Measurements from ENCODE around the gene KBTBD12.

KBTBD12 gene

DNA sequence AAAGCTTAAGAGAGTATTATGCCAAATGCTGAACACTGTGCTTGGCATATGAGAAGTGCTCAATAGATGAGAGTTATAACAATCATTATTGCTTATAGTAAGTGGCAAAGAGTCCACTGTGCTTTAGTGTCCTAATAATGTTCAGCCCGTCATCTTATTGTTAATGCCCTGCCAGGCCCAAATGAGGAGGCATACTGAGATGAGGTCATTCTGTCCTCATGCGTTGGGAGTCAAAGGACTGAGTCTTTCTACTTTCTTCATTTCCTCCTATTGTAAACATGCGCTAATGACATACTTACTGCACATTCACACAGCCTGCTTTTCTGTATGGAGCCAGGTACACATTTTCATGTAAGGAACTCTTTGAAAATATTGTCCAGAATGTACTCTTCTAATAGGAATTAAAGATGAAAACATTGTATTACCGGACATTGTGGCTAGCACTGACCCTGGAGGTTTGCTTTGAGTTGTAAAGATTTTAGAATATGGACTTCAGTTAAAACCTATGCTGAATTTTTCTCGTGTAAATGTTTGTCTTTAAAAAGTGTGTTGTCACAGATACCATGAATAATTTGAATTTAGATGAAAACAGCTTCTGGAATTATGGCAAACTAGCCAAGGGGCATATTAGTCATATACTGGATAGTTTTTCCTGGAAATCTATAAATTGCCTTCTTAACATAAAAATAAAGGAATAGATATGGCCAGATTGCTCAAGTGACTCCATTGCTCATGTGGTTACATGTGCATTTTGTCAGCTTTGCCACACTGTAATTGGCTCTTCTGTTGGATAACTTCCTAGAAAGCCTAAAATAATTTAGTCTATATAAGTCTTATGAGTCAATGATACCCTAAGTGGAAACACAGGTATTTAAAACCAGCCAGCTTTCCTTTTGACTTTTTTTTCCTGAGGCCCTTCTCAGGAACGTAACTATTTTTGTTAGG is 38.3 kb downstream of the KBTBD12 start:
- DNase-seq, result no peak

- DNase-seq, result no peak
Observed at GRCh38 chr3:127954640-127955039, 39.6 kb downstream of the KBTBD12 start.

- DNase-seq, result no peak
Observed at GRCh38 chr3:127955728-127956127, 40.7 kb downstream of the KBTBD12 start.

DNA sequence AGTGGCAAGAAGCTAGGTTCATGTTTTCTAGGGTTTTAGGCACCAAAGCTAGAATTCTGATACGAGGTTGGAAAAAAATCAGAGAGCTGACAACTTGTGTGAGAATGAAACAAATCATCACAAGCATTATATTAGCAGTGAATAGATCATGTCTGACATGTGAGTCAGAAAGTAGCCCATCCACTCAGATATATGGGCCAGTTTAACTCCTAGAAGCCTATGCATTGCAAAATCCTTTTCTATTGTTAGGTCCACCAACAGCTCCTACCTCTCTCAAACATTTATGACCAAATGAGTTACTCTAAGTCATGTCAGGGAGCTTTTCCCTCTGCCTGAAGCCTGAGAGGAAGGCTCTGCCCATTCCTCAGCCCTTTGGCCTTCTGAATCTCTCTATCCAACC is 44.0 kb downstream of the KBTBD12 start:
- DNase-seq, result no peak

DNA sequence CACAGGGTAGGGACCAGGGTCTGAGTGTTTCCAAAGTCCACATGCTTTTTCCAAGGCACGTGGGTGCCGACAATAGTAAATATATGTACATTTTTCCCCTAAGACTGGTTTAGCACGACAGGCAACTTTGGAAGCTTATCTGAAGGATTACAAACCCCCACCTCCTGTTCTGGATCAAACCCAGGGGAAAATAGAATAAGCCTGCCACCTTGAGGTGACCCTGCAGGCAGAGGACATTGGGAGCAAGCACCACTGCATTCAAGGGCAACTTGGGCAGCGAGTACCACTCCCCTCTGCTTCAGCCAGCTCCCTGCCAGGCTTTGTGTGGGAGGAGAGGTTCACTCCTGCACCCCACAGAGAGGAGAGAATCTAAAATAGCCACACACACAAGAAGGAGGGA is 44.8 kb downstream of the KBTBD12 start:
- DNase-seq, result no peak

- DNase-seq, result no peak
Observed at GRCh38 chr3:127960421-127960965, 45.5 kb downstream of the KBTBD12 start.

DNA sequence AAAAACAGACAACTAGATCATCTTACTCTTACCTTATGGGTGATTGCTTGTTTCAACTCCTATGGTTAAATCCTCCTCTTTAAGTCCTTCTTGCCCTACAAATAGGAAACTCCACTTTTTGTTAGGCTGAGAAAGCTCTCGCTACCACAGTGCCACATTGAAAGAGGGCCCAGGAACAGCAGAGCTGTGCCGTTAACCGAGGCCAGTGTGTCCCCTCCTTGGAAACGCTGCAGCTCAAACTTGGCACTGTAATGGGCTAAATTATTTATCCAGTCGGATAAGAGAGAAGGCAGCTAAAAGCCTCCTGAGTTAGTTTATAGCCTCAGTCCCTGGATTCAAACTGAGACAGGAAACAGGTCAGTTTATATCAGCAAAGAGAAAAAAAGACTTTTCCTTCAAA is 46.1 kb downstream of the KBTBD12 start:
- DNase-seq, result no peak

- DNase-seq, result no peak
Observed at GRCh38 chr3:127961963-127962362, 46.9 kb downstream of the KBTBD12 start.

DNA sequence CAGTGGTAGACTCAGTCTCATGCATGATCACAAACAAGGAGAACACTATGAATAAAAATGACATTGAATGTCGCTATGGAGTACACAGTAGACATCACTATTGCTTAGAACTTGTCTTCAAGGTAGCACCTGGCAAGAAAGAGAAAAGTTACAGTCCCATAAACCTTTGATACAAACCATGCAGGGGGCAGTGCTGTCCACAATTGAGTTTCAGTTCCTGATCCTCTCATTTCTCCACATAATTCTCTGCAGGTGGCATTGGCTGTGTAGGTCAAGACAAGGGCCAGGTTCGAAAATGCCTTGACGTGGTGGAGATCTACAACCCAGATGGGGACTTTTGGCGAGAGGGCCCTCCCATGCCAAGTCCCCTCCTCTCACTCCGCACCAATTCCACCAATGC is 47.9 kb downstream of the KBTBD12 start:
- DNase-seq, result no peak

DNA sequence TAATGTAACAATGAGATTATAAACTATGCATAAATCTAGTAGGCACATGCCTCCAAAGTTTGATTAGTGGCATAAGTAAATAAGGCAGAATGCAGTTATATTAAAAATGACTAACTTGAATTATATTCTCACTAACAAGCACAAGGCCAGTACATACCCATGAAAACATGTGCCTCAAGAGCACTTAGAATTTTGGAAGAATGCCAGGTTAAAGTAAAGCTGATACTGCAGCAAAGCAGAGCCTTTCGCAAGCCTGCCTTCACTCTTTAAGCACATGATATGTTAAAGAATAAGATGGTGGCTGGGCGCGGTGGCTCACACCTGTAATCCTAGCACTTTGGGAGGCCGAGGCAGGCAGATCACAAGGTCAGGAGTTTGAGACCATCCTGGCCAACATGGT is 49.0 kb downstream of the KBTBD12 start:
- DNase-seq, result no peak

DNA sequence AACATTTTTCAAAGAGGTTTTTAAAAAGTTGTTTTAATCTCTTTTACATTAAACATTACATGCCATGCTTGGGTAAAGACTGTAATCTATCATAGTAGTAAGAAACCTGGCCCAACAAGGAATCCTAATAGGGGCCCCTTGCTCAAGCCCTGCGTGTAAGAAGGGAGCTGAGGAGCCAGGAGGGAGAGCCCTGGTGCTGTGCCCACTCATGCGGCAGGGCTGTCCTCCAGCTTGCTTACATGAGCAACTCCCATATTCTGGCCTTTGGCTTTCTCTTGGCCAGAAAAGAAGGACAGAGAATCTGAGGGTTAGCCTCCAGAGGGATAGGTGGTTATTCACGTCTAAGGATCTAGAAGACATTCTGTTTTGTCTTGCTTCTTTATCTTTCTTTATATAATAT is 49.8 kb downstream of the KBTBD12 start:
- no peak for DNase-seq

DNA sequence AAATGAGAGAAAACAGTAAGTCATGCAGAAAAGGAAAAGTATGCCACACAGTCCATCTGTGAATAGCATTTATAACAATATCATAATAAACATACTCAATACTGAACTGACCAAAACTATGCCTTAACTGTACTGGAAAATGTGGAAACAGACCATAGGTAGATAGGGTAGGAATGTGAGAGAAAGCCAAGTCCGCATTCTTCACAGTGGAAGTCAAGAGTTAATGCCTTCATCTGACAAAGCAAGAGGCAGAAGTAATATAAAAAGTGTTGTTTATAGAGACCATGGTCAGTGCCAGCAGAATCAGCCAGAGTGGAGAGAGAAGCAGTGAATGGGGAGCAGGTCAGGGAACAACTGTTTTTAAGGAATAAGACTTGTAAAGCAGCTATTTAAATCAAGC is 52.3 kb downstream of the KBTBD12 start:
- DNase-seq, result no peak

DNA sequence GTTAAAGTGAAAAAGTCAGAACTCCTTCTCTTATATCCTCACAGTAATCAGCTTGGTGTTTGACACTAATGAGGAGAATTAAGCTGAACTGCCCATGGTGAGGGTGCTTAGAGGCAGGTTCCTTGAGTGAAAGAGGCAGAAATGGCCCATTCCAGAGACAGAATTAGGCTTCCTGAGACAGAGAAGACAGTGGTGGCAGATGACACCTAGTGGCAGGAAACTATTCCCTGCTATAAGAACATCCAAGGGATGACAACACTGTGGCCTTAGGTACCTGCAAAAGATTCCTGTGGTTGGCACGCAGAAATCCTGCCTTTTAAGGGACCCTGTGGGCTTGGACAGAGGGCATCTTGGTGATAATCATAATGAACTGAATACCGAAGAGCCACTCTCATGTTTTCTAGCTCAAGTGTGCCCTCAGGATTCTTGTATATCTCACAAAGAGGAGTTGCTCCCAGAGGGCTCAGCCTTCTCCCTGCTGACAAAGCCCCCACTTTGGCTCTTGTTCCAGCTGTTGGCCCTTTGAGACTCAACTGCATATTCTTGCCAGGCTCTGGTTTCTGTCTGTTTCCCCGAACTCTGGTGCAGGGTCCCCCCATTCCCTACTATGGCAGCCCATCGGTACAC is 56.0 kb downstream of the KBTBD12 start:
- DNase-seq, result peak in 2 of 6 experiments; percentile 13 to 21

DNA sequence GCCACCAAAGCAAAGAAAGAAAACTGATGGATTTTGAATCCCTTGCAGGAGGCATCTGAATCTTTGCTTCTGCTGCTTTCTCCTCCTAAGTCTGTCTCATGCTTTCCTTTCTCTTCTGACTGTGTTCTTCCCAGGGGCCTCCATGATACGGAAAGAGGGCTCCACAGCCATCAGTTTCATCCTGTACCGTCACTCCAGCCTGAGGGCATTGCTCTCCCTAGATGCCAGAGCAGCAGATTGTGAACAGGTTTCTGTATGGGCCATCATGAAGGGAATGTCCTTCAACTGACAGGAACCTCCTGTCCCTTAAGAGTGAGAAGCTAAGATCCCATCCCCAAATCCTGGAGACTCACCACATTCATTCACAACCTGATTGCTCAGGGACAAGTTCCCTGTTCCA is 59.2 kb downstream of the KBTBD12 start:
- no peak for DNase-seq

DNA sequence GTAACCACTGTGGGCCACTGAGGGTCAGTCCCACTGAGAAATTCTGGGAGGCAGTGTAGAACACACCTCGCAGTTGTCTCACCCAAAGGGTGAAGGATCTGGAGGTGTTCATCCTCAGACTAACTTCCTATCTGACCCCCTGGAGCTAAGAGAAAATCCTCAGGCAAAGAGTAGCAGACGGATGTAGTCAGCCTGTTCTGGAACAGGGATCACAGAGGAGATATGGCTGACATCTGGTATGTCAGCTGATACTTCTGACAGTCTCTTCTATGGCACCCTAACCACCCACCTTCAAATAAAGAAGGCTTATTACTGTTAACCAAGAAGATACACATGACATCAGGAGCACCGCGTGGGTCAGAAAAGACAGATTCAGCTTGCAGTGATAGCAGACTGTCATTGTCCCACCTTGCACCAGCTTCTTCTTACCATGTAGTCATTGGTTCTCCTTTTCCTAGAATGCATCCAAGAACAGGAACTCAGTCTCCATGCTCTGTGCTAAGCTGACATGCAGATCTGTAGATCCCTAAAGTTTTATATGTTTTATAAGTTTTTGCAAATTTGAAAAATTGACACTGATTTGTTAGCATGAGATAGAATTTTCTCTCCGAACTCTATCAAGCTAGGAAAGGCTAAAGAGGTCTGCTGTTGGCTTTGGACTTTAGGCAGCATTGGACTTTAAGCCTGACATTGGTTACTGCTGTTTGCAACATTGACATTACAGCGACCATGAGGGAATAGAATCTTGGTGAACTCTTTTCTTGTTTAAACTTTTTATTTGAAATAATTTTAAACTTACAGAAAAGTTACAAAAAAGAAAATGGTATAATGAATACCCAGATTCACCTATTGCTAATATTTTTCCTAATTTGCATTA is 60.4 kb downstream of the KBTBD12 start:
- DNase-seq, result no peak

DNA sequence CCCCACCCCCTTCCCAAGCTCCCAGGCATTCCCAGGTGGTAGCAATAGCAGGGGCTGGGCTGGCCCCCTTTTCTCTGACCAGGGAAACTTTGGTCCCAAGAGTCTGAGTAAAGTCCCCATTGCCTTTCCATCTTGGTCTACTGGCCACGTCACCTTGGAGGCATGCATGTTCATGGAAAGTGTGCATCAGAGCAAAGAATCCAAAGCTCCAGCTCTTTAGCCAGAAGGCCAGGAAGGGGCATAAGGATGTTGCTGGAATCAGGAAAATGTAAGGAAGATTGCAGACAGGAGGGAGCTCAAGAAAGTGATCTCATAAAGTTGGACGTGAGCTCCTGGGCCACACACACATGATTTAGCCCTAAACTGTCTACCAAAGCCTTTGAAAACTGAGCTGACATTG is 63.6 kb downstream of the KBTBD12 start:
- no peak for DNase-seq

DNA sequence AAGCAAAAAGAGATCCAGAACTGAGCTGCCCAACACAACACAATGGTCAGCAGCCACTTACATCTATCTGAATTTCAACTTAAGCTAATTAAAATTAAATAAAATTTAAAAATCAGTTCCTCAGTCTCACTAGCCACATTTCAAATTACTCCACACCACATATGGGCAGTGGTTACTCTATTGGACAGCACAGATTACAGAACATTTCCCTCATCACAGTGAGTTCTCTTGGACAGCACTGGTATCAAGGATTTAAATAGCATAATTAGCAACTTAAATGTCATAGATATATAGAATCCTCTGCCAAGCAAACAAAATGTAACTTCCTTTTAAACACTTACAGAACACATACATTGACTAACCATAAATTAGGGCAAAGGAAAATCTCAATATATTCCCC is 64.4 kb downstream of the KBTBD12 start:
- no peak for DNase-seq

GRCh38 chr3:127981097-127981496 is 66.1 kb downstream of the KBTBD12 start:
- DNase-seq, result no peak

- DNase-seq, result no peak
Observed at GRCh38 chr3:127982155-127982554, 67.1 kb downstream of the KBTBD12 start.

GRCh38 chr3:127984241-127984975 is 69.4 kb downstream of the KBTBD12 start:
- no peak for DNase-seq

GRCh38 chr3:127985216-127985615 is 70.2 kb downstream of the KBTBD12 start:
- no peak for DNase-seq

DNA sequence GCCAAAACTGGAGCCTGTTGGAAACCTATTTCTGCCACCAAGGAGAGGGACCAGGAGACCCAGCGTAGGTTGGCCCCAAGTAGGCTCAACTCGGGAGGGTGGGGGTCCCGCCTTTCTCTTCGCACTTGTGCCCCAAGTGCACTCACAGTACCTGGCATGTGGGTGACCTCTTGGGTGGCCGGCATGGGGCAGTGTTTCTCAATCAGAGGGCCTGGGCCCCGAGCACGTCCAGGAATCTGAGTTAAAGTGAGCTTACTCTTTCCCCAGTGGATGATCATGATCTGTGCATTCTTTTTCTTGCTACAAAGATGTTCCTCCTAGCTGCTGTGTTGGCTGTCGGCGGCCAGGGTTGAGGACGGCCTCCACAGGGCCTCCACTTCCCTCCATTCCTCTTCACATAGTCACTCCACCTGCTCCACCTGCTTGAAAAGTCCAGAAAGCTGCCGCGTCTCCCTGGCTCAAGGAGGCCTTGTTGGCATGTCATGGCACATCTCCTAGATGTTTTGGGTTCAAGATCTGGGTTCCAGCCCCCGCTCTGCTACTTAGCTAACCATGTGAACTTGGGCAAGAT is 70.7 kb downstream of the KBTBD12 start:
- DNase-seq, result no peak

Data from stimulated activated naive CD4-positive, alpha-beta T cell (primary cell).